HepG2 (cell line): ENCODE data around the gene ZNHIT6. TPM values are rescaled to one million over a fixed set of nuclear protein-coding genes. Genes with fewer than 3 reads are reported as not detected.

ENCODE experiments used
- FOXA3 ChIP-seq: IDR thresholded peaks from 2 replicates; pipeline ENCODE4 v1.6.1; 2016; ENCODE audit warnings: missing genetic modification reagents, missing compliant biosample characterization
- GLMP ChIP-seq: sonication (generic); formaldehyde crosslinking; IDR thresholded peaks from 2 replicates; pipeline ENCODE4 v1.9.0; 2021; ENCODE audit warnings: missing genetic modification reagents, mild to moderate bottlenecking, borderline replicate concordance
- HNRNPUL1 ChIP-seq: fragments of 200-400 bp; formaldehyde crosslinking; IDR thresholded peaks from 2 replicates; pipeline ENCODE4 v1.6.1; 2017; ENCODE audit warnings: low read depth, mild to moderate bottlenecking, low read length, moderate library complexity
- KLF13 ChIP-seq: sonication (generic); formaldehyde crosslinking; IDR thresholded peaks from 2 replicates; pipeline ENCODE4 v1.4.0; 2020; ENCODE audit warnings: mild to moderate bottlenecking, missing genetic modification reagents
- MBD4 ChIP-seq: IDR thresholded peaks from 2 replicates; pipeline ENCODE4 v1.6.1; 2012; ENCODE audit warnings: low read length, inconsistent platforms, borderline replicate concordance
- NFYC ChIP-seq: IDR thresholded peaks from 2 replicates; pipeline ENCODE4 v1.6.1; 2016; ENCODE audit warnings: missing genetic modification reagents, missing compliant biosample characterization
- SAP130 ChIP-seq: IDR thresholded peaks from 2 replicates; pipeline ENCODE4 v1.6.1; 2016; ENCODE audit warnings: low read depth
- SOX13 ChIP-seq, 3 experiments: fragments of 450-650 bp in 1 of 3; sonication (generic) in 1 of 3; formaldehyde crosslinking in 1 of 3; IDR thresholded peaks in 2 of 3; conservative IDR thresholded peaks in 1 of 3; 2 replicates each; pipeline versions ENCODE4 v1.5.0 to v1.6.1; 2016 to 2020; ENCODE audit warnings: antibody characterized with exemption in 1 of 3, mild to moderate bottlenecking in 1 of 3, missing compliant biosample characterization in 1 of 3, missing genetic modification reagents in 1 of 3, moderate library complexity in 1 of 3
- TIGD3 ChIP-seq: sonication (generic); formaldehyde crosslinking; IDR thresholded peaks from 2 replicates; pipeline ENCODE4 v1.5.1; 2020; ENCODE audit warnings: mild to moderate bottlenecking, missing genetic modification reagents, borderline replicate concordance
- YEATS2 ChIP-seq: sonication (generic); formaldehyde crosslinking; IDR thresholded peaks from 2 replicates; pipeline ENCODE4 v1.4.0; 2020; ENCODE audit warnings: missing genetic modification reagents, borderline replicate concordance
- ZBTB40 ChIP-seq, 2 experiments: fragments of 450-650 bp in 1 of 2; sonication (generic) in 1 of 2; formaldehyde crosslinking in 1 of 2; IDR thresholded peaks; 2 replicates each; pipeline versions ENCODE4 v1.6.1 to v1.8.0; 2016 to 2022; ENCODE audit warnings: antibody characterized with exemption in 1 of 2, mild to moderate bottlenecking in 1 of 2, missing genetic modification reagents in 1 of 2
- ZNF513 ChIP-seq: sonication (generic); formaldehyde crosslinking; conservative IDR thresholded peaks from 2 replicates; pipeline ENCODE4 v1.5.0; 2020; ENCODE audit warnings: missing genetic modification reagents
- ZNF710 ChIP-seq: sonication (generic); formaldehyde crosslinking; IDR thresholded peaks from 2 replicates; pipeline ENCODE4 v1.5.0; 2020; ENCODE audit warnings: mild to moderate bottlenecking, missing genetic modification reagents, borderline replicate concordance
- polyA plus RNA-seq, 8 experiments: library from polyadenylated mRNA; depleted of rRNA in 3 of 8; stranded (reverse) in 7 of 8; unstranded in 1 of 8; fragments of >200 nt; fragmentation: Illumina TruSeq in 4 of 8; extraction: Trizol in 4 of 8; gene quantifications; 2 replicates each; pipeline versions ENCODE4 v1.2.1 to v1.2.3, GENCODE V29; 2011 to 2016; ENCODE audit warnings: low read depth in 4 of 8, missing spikeins in 1 of 8, mixed read lengths in 1 of 8; ENCODE audit not compliant: insufficient read depth in 1 of 8
- total RNA-seq, 5 experiments: library from RNA; depleted of rRNA; stranded (reverse); fragments of >200 nt; fragmentation: Illumina TruSeq; extraction: Trizol; gene quantifications; 2 replicates each; pipeline ENCODE4 v1.2.3, GENCODE V29; 2016; ENCODE audit warnings: low read depth in 1 of 5

ZNHIT6 gene
- total and polyA plus RNA-seq, 2 of the 13 experiments (the other 11 are each of a cell fraction or from before 2014, with no cell fraction given): 6.0 to 15.2 TPM

GRCh38 chr1:85629532-85629920 lies 78.7 kb downstream of the ZNHIT6 start (continued):
- 0 out of 2 replicates have a peak, but pooled peaks have one; percentile 11 for TF ChIP-seq ZNF710
- TF ChIP-seq SOX13 (IDR thresholded peaks at IDR 0.05): no peak
- peak in 1 of 2 experiments; percentile 35; a peak in 1 of 4 replicates for TF ChIP-seq SOX13 (CRISPR knock-in tag; conservative IDR thresholded peaks at IDR 0.05 in 1 of 2, IDR thresholded peaks at IDR 0.05 in 1 of 2)
- TF ChIP-seq MBD4: 0 out of 2 replicates have a peak, but pooled peaks have one; percentile 69
- TF ChIP-seq NFYC (CRISPR knock-in tag): no peak
- TF ChIP-seq ZBTB40 (IDR thresholded peaks at IDR 0.05): peak; percentile 43
- no peak for TF ChIP-seq ZBTB40 (CRISPR knock-in tag; IDR thresholded peaks at IDR 0.05)
- no peak for TF ChIP-seq GLMP (CRISPR knock-in tag)
- TF ChIP-seq ZNF513 (CRISPR knock-in tag): no peak
- TF ChIP-seq TIGD3 (CRISPR knock-in tag): no peak
- 0 out of 2 replicates have a peak, but pooled peaks have one; percentile 7 for TF ChIP-seq SAP130
- peak; percentile 55; the same call in 1 of the 2 replicates for TF ChIP-seq HNRNPUL1
- 0 out of 2 replicates have a peak, but pooled peaks have one; percentile 5 for TF ChIP-seq YEATS2 (CRISPR knock-in tag)
- TF ChIP-seq KLF13 (CRISPR knock-in tag): no peak
- TF ChIP-seq FOXA3: peak; percentile 59
